ENCODE results near the gene RACGAP1. TPM values are rescaled to one million over a fixed set of nuclear protein-coding genes. Genes with fewer than 3 reads are reported as not detected.

The RACGAP1 gene
- total and polyA plus RNA-seq, 2 of the 8 experiments (the other 6 are each of a cell fraction or from before 2014, with no cell fraction given): 18.0 to 66.3 TPM

DNA sequence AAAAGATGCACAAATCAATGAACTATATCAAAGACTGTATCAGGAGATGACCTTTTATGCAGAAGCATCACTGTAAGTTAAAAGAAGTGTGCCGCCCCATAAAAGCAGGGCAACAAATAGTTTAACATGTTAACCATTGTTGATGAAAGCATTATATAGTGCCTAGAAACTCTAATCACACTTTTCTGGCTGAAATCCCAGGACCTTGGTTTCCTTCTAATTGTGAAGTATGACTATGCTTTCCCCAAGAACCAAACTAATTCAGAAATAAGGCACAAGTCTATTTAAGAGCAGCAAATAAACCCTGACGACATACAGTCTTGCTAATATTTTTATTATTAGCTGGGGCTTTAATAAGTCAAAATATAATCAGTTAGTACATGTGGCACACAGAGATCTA, 21.7 kb downstream of the RACGAP1 start:
- H4K20me1 ChIP-seq (replicated peaks in 1 of 2; ENCODE audit: control insufficient read depth in 1 of 2, insufficient read depth in 2 of 2, low read length in 2 of 2): no peaks in the 10 kb centered on the region
- H4K5ac ChIP-seq (ENCODE audit: insufficient read length, low read depth, low read length): no peak overlapping the region
- no peak for FAIRE-seq
- no peak overlapping the region for H3K14ac ChIP-seq (ENCODE audit: insufficient read length)
- no peaks in the 10 kb centered on the region for H3K23me2 ChIP-seq (ENCODE audit: low read depth, low read length)
- no peak overlapping the region for H2BK15ac ChIP-seq (ENCODE audit: low read length)
- POLR2A ChIA-PET (ENCODE audit: partially characterized antibody): no interaction called here
- no peak overlapping the region for H3K56ac ChIP-seq (replicated peaks; ENCODE audit: insufficient read length, low read depth, low read length)
- H3K23ac ChIP-seq (ENCODE audit: insufficient read length): no peak overlapping the region
- peaks cover 10 to 52% (median 33%) of the 10 kb centered on the region in 4 experiments for H3K36me3 ChIP-seq (ENCODE audit: control insufficient read depth in 2 of 4, insufficient read depth in 4 of 4, low read length in 3 of 4)
- H3K79me2 ChIP-seq (ENCODE audit: control insufficient read depth in 1 of 2, insufficient read depth in 2 of 2, low read length in 2 of 2): no peaks in the 10 kb centered on the region
- H2BK12ac ChIP-seq (ENCODE audit: low read depth, low read length): no peak overlapping the region
- no peak overlapping the region for H3K4me2 ChIP-seq (ENCODE audit: insufficient read depth in 1 of 2, low read depth in 2 of 2, low read length in 2 of 2)
- no peak overlapping the region for H3K18ac ChIP-seq (ENCODE audit: extremely low read depth, low read length)
- no peak overlapping the region for H3K9ac ChIP-seq (replicated peaks in 1 of 4; ENCODE audit: extremely low read depth in 1 of 4, low read depth in 3 of 4, low read length in 3 of 4)
- no peaks in the 10 kb centered on the region for H3K9me3 ChIP-seq (ENCODE audit: insufficient read depth in 2 of 2, low read depth in 1 of 2, low read length in 1 of 2)
- no peak for DNase-seq (ENCODE audit: low read depth in 1 of 2, low spot score in 2 of 2)
- H3K4me3 ChIP-seq (ENCODE audit: extremely low read depth in 1 of 4, insufficient read depth in 2 of 4, low read depth in 3 of 4, low read length in 4 of 4): no peak overlapping the region
- H2BK120ac ChIP-seq (replicated peaks; ENCODE audit: low read depth, low read length): no peak overlapping the region
- H3K4me1 ChIP-seq (replicated peaks in 1 of 4; ENCODE audit: control insufficient read depth in 3 of 4, insufficient read depth in 4 of 4, low read length in 3 of 4): no peaks in the 10 kb centered on the region
- H3K4ac ChIP-seq (replicated peaks; ENCODE audit: insufficient read length, low read depth, low read length): no peak overlapping the region
- CTCF ChIA-PET (ENCODE audit: partially characterized antibody): interaction anchor here (0.7 to 3.3 kb wide), 6 partner anchors 11 to 102 kb away, joined by 3 to 18 read pairs (median 4); no protein-coding TSS in a partner anchor
- H4K8ac ChIP-seq (ENCODE audit: extremely low read depth, insufficient read depth, low read length): no peak overlapping the region
- H2BK20ac ChIP-seq (ENCODE audit: low read length): no peak overlapping the region
- H2BK5ac ChIP-seq (ENCODE audit: low read depth, low read length): no peak overlapping the region
- no peak overlapping the region for H2AFZ ChIP-seq (ENCODE audit: low read length)
- H4K91ac ChIP-seq (replicated peaks; ENCODE audit: insufficient read length, low read length): no peak overlapping the region
- no peak overlapping the region for H3K27ac ChIP-seq (ENCODE audit: low read depth, low read length)
- WGBS, 2 experiments (ENCODE audit: extremely low coverage in 1 of 2, insufficient coverage in 1 of 2, insufficient read length in 1 of 2, insufficient replicate concordance in 2 of 2, low coverage in 1 of 2, low lambda C conversion rate in 2 of 2, missing lambda C conversion rate in 1 of 2): 93% methylated on average over 2 of the region's 2 CpGs; no CpG with 5 or more reads in 1 of the 2 experiments
- no peak for TF ChIP-seq NRF1 (IDR thresholded peaks at IDR 0.05; ENCODE audit: low read depth, low read length)
- TF ChIP-seq, protein P1, sequence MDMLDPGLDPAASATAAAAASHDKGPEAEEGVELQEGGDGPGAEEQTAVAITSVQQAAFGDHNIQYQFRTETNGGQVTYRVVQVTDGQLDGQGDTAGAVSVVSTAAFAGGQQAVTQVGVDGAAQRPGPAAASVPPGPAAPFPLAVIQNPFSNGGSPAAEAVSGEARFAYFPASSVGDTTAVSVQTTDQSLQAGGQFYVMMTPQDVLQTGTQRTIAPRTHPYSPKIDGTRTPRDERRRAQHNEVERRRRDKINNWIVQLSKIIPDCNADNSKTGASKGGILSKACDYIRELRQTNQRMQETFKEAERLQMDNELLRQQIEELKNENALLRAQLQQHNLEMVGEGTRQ (IDR thresholded peaks at IDR 0.05; ENCODE audit: low read length): no peak
- no peak for TF ChIP-seq RBBP5 (IDR thresholded peaks at IDR 0.05; ENCODE audit: borderline replicate concordance, low read depth, low read length)
- TF ChIP-seq ASH2L (IDR thresholded peaks at IDR 0.05; ENCODE audit: low read length): no peak
- TF ChIP-seq RNF2 (IDR thresholded peaks at IDR 0.05; ENCODE audit: borderline replicate concordance, low read depth, low read length, missing control alignments, poor library complexity, severe bottlenecking): no peak
- TF ChIP-seq TCF12 (IDR thresholded peaks at IDR 0.05; ENCODE audit: low read depth, low read length): no peak
- no peaks in the 10 kb centered on the region for H3K27me3 ChIP-seq (replicated peaks in 1 of 4; ENCODE audit: control insufficient read depth in 3 of 4, extremely low read depth in 1 of 4, insufficient read depth in 3 of 4, low read length in 3 of 4)
- H3K79me1 ChIP-seq (ENCODE audit: low read depth, low read length): no peaks in the 10 kb centered on the region
- no peak overlapping the region for H2AK5ac ChIP-seq (ENCODE audit: low read depth, low read length)
